Glutamatergic neuron (in vitro differentiated cells): ENCODE results near the gene TATDN3. TPM values are rescaled to one million over a fixed set of nuclear protein-coding genes. Genes with fewer than 3 reads are reported as not detected.

Experiments
- DNase-seq: peaks from one replicate; pipeline ENCODE4 v3.0.0; 2022
- H3K27ac Mint-ChIP-seq: one replicate; pipeline ENCODE4 v1.8.0; 2020; ENCODE audit warnings: mild to moderate bottlenecking, mixed read lengths, inconsistent platforms; ENCODE audit not compliant: unreplicated experiment
- H3K27me3 Mint-ChIP-seq: one replicate; pipeline ENCODE4 v1.8.0; 2020; ENCODE audit warnings: mild to moderate bottlenecking, moderate library complexity, mixed read lengths, inconsistent platforms; ENCODE audit not compliant: unreplicated experiment
- H3K36me3 Mint-ChIP-seq: one replicate; pipeline ENCODE4 v1.8.0; 2020; ENCODE audit warnings: mild to moderate bottlenecking, mixed read lengths, inconsistent platforms; ENCODE audit not compliant: unreplicated experiment
- H3K4me1 Mint-ChIP-seq: one replicate; pipeline ENCODE4 v1.8.0; 2020; ENCODE audit warnings: mild to moderate bottlenecking, low read depth, mixed read lengths, inconsistent platforms; ENCODE audit not compliant: unreplicated experiment
- H3K4me3 Mint-ChIP-seq: one replicate; pipeline ENCODE4 v1.8.0; 2020; ENCODE audit warnings: mild to moderate bottlenecking, mixed read lengths, inconsistent platforms; ENCODE audit not compliant: unreplicated experiment
- H3K9me3 Mint-ChIP-seq: one replicate; pipeline ENCODE4 v1.8.0; 2020; ENCODE audit warnings: mild to moderate bottlenecking, moderate library complexity, mixed read lengths, inconsistent platforms; ENCODE audit not compliant: unreplicated experiment
- long read RNA-seq: library from polyadenylated mRNA; unstranded; transcript quantifications from one replicate; pipeline ENCODE4 v2.0.0, GENCODE V29; 2020; ENCODE audit not compliant: unreplicated experiment
- total RNA-seq: library from RNA; stranded (reverse); fragmentation: NEBNext Ultra II Directional; extraction: Animal tissue kit (Norgen Biotek cat#: 25700); gene quantifications from one replicate; pipeline ENCODE4 v1.2.1, GENCODE V29; 2021; ENCODE audit not compliant: unreplicated experiment
- TF ChIP-seq, protein P1 (sequence below): fragments of 200-600 bp; sonication (generic); IDR thresholded peaks from one replicate; pipeline ENCODE4 v1.5.0; 2021; ENCODE audit not compliant: partially characterized antibody, unreplicated experiment

Gene TATDN3, protein sequence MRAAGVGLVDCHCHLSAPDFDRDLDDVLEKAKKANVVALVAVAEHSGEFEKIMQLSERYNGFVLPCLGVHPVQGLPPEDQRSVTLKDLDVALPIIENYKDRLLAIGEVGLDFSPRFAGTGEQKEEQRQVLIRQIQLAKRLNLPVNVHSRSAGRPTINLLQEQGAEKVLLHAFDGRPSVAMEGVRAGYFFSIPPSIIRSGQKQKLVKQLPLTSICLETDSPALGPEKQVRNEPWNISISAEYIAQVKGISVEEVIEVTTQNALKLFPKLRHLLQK
- total RNA-seq: 15.8 TPM
- long read RNA-seq, partial matches to known transcripts: 2 of 11 reads
- long read RNA-seq, other reads (novel, unspliced or antisense): 5 of 11 reads

DNA sequence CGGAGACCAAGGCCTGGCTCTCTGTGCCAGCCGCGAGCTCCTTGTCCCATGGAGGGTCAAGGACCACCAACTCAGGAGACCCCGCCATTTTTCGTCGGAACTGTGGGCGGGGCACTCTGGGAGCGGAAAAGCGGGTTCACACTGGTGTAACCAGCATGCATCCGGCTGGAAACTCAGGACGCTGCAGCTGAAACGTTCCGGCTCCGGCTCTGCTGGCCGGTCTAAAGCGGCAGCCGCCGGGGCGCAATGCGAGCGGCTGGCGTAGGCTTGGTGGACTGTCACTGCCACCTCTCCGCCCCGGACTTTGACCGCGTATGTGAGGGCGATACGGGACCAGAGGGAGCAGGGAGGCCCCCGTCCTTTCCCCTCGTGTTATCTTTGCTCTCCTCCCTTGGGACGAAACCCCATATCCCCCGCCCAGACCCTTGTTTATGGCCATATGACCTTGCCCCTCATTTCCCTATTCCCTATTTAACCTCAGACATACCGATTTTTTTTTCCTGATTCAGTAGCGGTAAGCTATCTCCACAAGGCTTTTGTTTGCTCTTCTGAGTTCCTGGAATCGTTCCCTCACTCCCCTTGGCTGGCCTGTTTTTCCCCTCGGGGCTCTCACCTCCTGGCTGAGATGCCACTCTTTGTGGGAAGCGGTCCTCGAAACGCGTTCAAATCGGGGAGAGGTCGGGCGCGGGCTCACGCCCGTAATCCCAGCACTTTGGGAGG lies at the start of gene TATDN3, which contains the start of gene NSL1:
TSS of gene TATDN3 (plus strand) at position 219 of the 720 bp plus-strand sequence. CDS start at position 247, 28 bp downstream.
TSS of gene NSL1 (minus strand) at position 102 of the 720 bp plus-strand sequence. CDS start at position 88, 14 bp downstream.
- Mint-ChIP-seq H3K27me3 (peaks cover 7% of the 10 kb centered on the region), H3K9me3 (peaks cover 4% of the 10 kb centered on the region), H3K4me3 (peak within 1 kb of the TSS; percentile 100), H3K27ac (peak within 1 kb of the TSS; percentile 99), H3K4me1 (peaks cover 6% of the 10 kb centered on the region), H3K36me3 (no peaks in the 10 kb centered on the region)
- DNase-seq: peak; percentile 98
- TF ChIP-seq, protein P1, sequence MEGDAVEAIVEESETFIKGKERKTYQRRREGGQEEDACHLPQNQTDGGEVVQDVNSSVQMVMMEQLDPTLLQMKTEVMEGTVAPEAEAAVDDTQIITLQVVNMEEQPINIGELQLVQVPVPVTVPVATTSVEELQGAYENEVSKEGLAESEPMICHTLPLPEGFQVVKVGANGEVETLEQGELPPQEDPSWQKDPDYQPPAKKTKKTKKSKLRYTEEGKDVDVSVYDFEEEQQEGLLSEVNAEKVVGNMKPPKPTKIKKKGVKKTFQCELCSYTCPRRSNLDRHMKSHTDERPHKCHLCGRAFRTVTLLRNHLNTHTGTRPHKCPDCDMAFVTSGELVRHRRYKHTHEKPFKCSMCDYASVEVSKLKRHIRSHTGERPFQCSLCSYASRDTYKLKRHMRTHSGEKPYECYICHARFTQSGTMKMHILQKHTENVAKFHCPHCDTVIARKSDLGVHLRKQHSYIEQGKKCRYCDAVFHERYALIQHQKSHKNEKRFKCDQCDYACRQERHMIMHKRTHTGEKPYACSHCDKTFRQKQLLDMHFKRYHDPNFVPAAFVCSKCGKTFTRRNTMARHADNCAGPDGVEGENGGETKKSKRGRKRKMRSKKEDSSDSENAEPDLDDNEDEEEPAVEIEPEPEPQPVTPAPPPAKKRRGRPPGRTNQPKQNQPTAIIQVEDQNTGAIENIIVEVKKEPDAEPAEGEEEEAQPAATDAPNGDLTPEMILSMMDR: no peak

DNA sequence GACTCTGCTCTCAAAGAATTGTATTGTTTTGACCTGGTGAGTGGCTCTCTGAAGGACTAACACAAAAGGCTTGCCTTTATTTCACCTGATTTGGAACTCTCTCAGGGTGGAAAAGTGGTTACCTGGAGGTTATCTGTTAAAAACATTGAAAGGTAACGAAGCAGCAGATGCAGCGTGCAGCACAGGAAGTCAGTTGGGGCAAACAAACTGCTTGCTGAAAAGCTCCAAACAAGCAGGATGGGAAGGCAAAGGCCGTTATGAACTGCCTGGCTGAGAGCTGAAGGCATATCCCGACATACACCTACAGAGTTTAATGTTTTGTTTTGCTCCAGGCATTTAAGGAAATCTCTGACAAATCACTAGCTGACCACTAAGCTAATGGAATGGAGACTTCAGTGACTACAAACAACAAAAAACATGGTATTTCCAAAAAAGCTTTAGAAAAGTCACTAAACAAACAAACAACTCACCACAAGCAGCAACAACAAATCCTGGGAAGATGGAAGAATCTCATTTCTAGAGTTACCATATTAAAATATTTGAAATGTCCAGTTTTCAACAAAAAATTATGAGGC lies 47.7 kb upstream of the TATDN3 start:
- Mint-ChIP-seq H3K36me3 (peaks cover 12% of the 10 kb centered on the region), H3K27me3 (no peaks in the 10 kb centered on the region), H3K4me3 (no peak overlapping the region), H3K9me3 (no peaks in the 10 kb centered on the region), H3K4me1 (no peaks in the 10 kb centered on the region), H3K27ac (no peak overlapping the region)
- TF ChIP-seq, protein P1: no peak
- no peak for DNase-seq

DNA sequence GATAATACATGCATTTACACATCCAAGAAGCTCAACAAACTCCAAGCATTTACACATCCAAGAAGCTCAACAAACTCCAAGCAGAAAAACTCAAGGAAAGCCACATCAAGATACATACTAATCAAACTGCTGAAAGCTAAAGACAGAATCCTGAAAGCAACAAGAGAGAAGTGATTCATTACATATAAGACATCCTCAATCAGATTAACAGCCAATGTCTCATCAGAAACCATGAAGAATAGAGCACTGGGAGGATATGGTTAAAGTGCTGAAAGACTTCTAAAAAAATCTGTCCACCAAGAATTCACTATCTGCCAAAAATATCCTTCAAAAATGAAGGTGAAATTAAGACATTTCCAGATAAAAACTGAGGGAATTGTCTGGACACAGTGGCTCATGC lies 46.4 kb upstream of the TATDN3 start:
- H3K36me3 Mint-ChIP-seq: peaks cover 12% of the 10 kb centered on the region
- peaks cover 1% of the 10 kb centered on the region for H3K4me1 Mint-ChIP-seq
- no peaks in the 10 kb centered on the region for H3K9me3 Mint-ChIP-seq
- H3K27ac Mint-ChIP-seq: no peak overlapping the region
- no peak for DNase-seq
- no peak overlapping the region for H3K4me3 Mint-ChIP-seq
- no peaks in the 10 kb centered on the region for H3K27me3 Mint-ChIP-seq
- TF ChIP-seq, protein P1: no peak

DNA sequence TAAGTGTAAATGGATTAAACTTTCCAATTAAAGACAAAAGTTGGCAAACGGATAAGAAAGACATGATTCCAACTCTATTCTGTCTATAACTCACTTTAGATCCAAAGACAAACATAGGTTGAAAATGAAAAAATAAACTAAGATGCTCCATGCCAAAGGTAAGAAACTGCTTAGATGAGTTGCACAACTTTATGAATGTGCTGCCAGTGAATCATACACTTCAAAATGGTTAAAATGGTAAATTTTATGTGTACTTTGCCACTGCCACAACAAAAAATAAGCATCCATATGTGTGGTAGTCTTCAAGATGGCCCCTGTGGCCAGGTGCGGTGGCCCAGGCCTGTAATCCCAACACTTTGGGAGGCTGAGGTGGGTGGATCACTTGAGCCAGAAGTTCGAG lies 45.1 kb upstream of the TATDN3 start:
- H3K27me3 Mint-ChIP-seq: no peaks in the 10 kb centered on the region
- no peak overlapping the region for H3K4me3 Mint-ChIP-seq
- no peak overlapping the region for H3K27ac Mint-ChIP-seq
- TF ChIP-seq, protein P1: no peak
- peaks cover 1% of the 10 kb centered on the region for H3K4me1 Mint-ChIP-seq
- H3K36me3 Mint-ChIP-seq: peaks cover 8% of the 10 kb centered on the region
- no peak for DNase-seq
- no peaks in the 10 kb centered on the region for H3K9me3 Mint-ChIP-seq
